GM21526 (cell line): ENCODE results near the gene SRPRB.

Experiments used
- ATAC-seq: cut with Tn5 transposase; IDR thresholded peaks from one replicate; pipeline ENCODE4 v1.9.1; 2021; ENCODE audit warnings: moderate library complexity; ENCODE audit not compliant: unreplicated experiment, low FRiP score

The SRPRB gene

GRCh38 chr3:133840055-133840737, 34.6 kb downstream of the SRPRB start:
- no peak for ATAC-seq

- ATAC-seq, result no peak
Observed at GRCh38 chr3:133840767-133841166, 35.2 kb downstream of the SRPRB start.

- no peak for ATAC-seq
Observed at GRCh38 chr3:133841196-133841595, 35.6 kb downstream of the SRPRB start.

GRCh38 chr3:133842158-133842557, 36.5 kb downstream of the SRPRB start:
- no peak for ATAC-seq

- no peak for ATAC-seq
Observed at GRCh38 chr3:133843634-133844033, 38.0 kb downstream of the SRPRB start.

GRCh38 chr3:133845127-133845526, 39.5 kb downstream of the SRPRB start:
- no peak for ATAC-seq

GRCh38 chr3:133849346-133849745, 43.7 kb downstream of the SRPRB start:
- ATAC-seq, result no peak

- no peak for ATAC-seq
Observed at GRCh38 chr3:133850034-133850433, 44.4 kb downstream of the SRPRB start.

- peak; percentile 48 for ATAC-seq
Observed at GRCh38 chr3:133851266-133851906, 45.8 kb downstream of the SRPRB start.

- no peak for ATAC-seq
Observed at GRCh38 chr3:133851931-133852330, 46.3 kb downstream of the SRPRB start.

- ATAC-seq, result no peak
Observed at GRCh38 chr3:133853063-133853924, 47.7 kb downstream of the SRPRB start.

GRCh38 chr3:133853925-133854227, 48.3 kb downstream of the SRPRB start:
- ATAC-seq, result no peak

GRCh38 chr3:133854264-133855001, 48.8 kb downstream of the SRPRB start:
- ATAC-seq, result no peak

GRCh38 chr3:133855002-133855370, 49.4 kb downstream of the SRPRB start:
- ATAC-seq, result no peak

GRCh38 chr3:133855772-133856171, 50.2 kb downstream of the SRPRB start:
- ATAC-seq, result no peak

- no peak for ATAC-seq
Observed at GRCh38 chr3:133856316-133856715, 50.7 kb downstream of the SRPRB start.

- ATAC-seq, result no peak
Observed at GRCh38 chr3:133857767-133858166, 52.2 kb downstream of the SRPRB start.

GRCh38 chr3:133859381-133860234, 54.0 kb downstream of the SRPRB start:
- ATAC-seq, result no peak

- ATAC-seq, result no peak
Observed at GRCh38 chr3:133860519-133860918, 54.9 kb downstream of the SRPRB start.

- ATAC-seq, result no peak
Observed at GRCh38 chr3:133862161-133862560, 56.5 kb downstream of the SRPRB start.
